H9 (cell line): Measurements from ENCODE around the gene ZNF217. TPM values are rescaled to one million over a fixed set of nuclear protein-coding genes. Genes with fewer than 3 reads are reported as not detected.

ENCODE experiments used
- DNase-seq: peaks from one replicate; pipeline ENCODE4 v3.0.0-alpha.2; 2017
- H2AFZ ChIP-seq: one replicate; pipeline ENCODE4 v1.6.1; 2013; ENCODE audit warnings: mild to moderate bottlenecking, low read length, control low read depth, moderate library complexity
- H2AK5ac ChIP-seq: 2 replicates; pipeline ENCODE4 v1.6.1; 2013; ENCODE audit warnings: low read length, control low read depth, mixed read lengths; ENCODE audit not compliant: insufficient read length
- H2BK120ac ChIP-seq: one replicate; pipeline ENCODE4 v1.6.1; 2013; ENCODE audit warnings: low read depth, mild to moderate bottlenecking, low read length, control low read depth, inconsistent platforms; ENCODE audit not compliant: poor library complexity, severe bottlenecking
- H2BK12ac ChIP-seq: 2 replicates; pipeline ENCODE4 v1.6.1; 2013; ENCODE audit warnings: low read length, control low read depth, mixed read lengths, low read depth; ENCODE audit not compliant: insufficient read length
- H2BK15ac ChIP-seq: 2 replicates; pipeline ENCODE4 v1.6.1; 2013; ENCODE audit warnings: low read depth, low read length, control low read depth
- H2BK20ac ChIP-seq: one replicate; pipeline ENCODE4 v1.6.1; 2013; ENCODE audit warnings: low read depth, mild to moderate bottlenecking, low read length, control low read depth, inconsistent platforms; ENCODE audit not compliant: poor library complexity, severe bottlenecking
- H2BK5ac ChIP-seq: 2 replicates; pipeline ENCODE4 v1.6.1; 2013; ENCODE audit warnings: low read length, control low read depth, mixed read lengths; ENCODE audit not compliant: insufficient read length
- H3K14ac ChIP-seq: 2 replicates; pipeline ENCODE4 v1.6.1; 2013; ENCODE audit warnings: low read length, control low read depth; ENCODE audit not compliant: insufficient read depth
- H3K18ac ChIP-seq: 2 replicates; pipeline ENCODE4 v1.6.1; 2013; ENCODE audit warnings: low read depth, mild to moderate bottlenecking, mixed read lengths, low read length, control low read depth; ENCODE audit not compliant: insufficient read length
- H3K23ac ChIP-seq: 2 replicates; pipeline ENCODE4 v1.6.1; 2013; ENCODE audit warnings: low read length, control low read depth, mixed read lengths, low read depth; ENCODE audit not compliant: insufficient read length
- H3K23me2 ChIP-seq: 2 replicates; pipeline ENCODE4 v1.6.1; 2013; ENCODE audit warnings: low read depth, mild to moderate bottlenecking, mixed read lengths, low read length, control low read depth; ENCODE audit not compliant: insufficient read length, poor library complexity, severe bottlenecking
- H3K27ac ChIP-seq: 2 replicates; pipeline ENCODE4 v1.5.1; 2013; ENCODE audit warnings: low read length, control low read depth, mixed read lengths, low read depth; ENCODE audit not compliant: insufficient read length
- H3K27me3 ChIP-seq: 2 replicates; pipeline ENCODE4 v1.6.1; 2013; ENCODE audit warnings: low read length, control low read depth, inconsistent platforms; ENCODE audit not compliant: insufficient read depth
- H3K4ac ChIP-seq: 2 replicates; pipeline ENCODE4 v1.6.1; 2013; ENCODE audit warnings: low read depth, mild to moderate bottlenecking, control low read depth, inconsistent platforms, low read length, moderate library complexity
- H3K4me1 ChIP-seq: 2 replicates; pipeline ENCODE4 v1.6.1; 2013; ENCODE audit warnings: low read length, control low read depth, inconsistent platforms; ENCODE audit not compliant: insufficient read depth
- H3K4me2 ChIP-seq: 2 replicates; pipeline ENCODE4 v1.6.1; 2013; ENCODE audit warnings: low read length, control low read depth, mixed read lengths; ENCODE audit not compliant: insufficient read length, insufficient read depth
- H3K56ac ChIP-seq: 2 replicates; pipeline ENCODE4 v1.6.1; 2013; ENCODE audit warnings: low read depth, mild to moderate bottlenecking, mixed read lengths, low read length, control low read depth; ENCODE audit not compliant: insufficient read length
- H3K79me1 ChIP-seq: 2 replicates; pipeline ENCODE4 v1.6.1; 2013; ENCODE audit warnings: low read depth, mild to moderate bottlenecking, moderate library complexity, low read length, control low read depth, inconsistent platforms; ENCODE audit not compliant: insufficient read depth, poor library complexity, severe bottlenecking
- H3K79me2 ChIP-seq: 2 replicates; pipeline ENCODE4 v1.6.1; 2013; ENCODE audit warnings: low read length, control low read depth, inconsistent platforms; ENCODE audit not compliant: insufficient read depth
- H3K9ac ChIP-seq: 2 replicates; pipeline ENCODE4 v1.6.1; 2013; ENCODE audit warnings: low read length, control low read depth, mixed read lengths; ENCODE audit not compliant: insufficient read length; ENCODE audit errors: extremely low read depth
- H3K9me3 ChIP-seq: one replicate; pipeline ENCODE4 v1.6.1; 2013; ENCODE audit warnings: low read depth, low read length, inconsistent platforms; ENCODE audit not compliant: control insufficient read depth
- H3T11ph ChIP-seq: one replicate; pipeline ENCODE4 v1.6.1; 2013; ENCODE audit warnings: mild to moderate bottlenecking, low read length, control low read depth, inconsistent platforms
- H4K20me1 ChIP-seq: one replicate; pipeline ENCODE4 v1.6.1; 2013; ENCODE audit not compliant: control insufficient read depth, insufficient read length, insufficient read depth
- H4K5ac ChIP-seq: 2 replicates; pipeline ENCODE4 v1.6.1; 2013; ENCODE audit warnings: low read depth, mild to moderate bottlenecking, mixed read lengths, low read length, control low read depth; ENCODE audit not compliant: insufficient read length
- H4K8ac ChIP-seq: replicated peaks from 2 replicates; pipeline ENCODE4 v1.6.1; 2013; ENCODE audit warnings: low read length, control low read depth, mixed read lengths, low read depth; ENCODE audit not compliant: insufficient read length
- H4K91ac ChIP-seq: 2 replicates; pipeline ENCODE4 v1.6.1; 2013; ENCODE audit warnings: low read depth, mild to moderate bottlenecking, moderate library complexity, mixed read lengths, low read length, control low read depth; ENCODE audit not compliant: insufficient read length
- H3K27ac Mint-ChIP-seq, 3 experiments: 2 replicates in 2 of 3; 3 replicates in 1 of 3; pipeline ENCODE4 v1.8.0; 2020 to 2021; ENCODE audit warnings: mixed read lengths in 3 of 3, mild to moderate bottlenecking in 1 of 3, moderate library complexity in 1 of 3
- H3K27me3 Mint-ChIP-seq: 2 replicates; pipeline ENCODE4 v1.8.0; 2021; ENCODE audit warnings: low read depth, mild to moderate bottlenecking, moderate library complexity, mixed read lengths
- H3K36me3 Mint-ChIP-seq, 3 experiments: 2 replicates in 2 of 3; 3 replicates in 1 of 3; pipeline ENCODE4 v1.8.0; 2020 to 2021; ENCODE audit warnings: low read depth in 3 of 3, mixed read lengths in 3 of 3; ENCODE audit not compliant: insufficient read depth in 1 of 3
- H3K4me1 Mint-ChIP-seq, 2 experiments: 2 replicates each; pipeline ENCODE4 v1.8.0; 2020; ENCODE audit warnings: mixed read lengths in 2 of 2
- H3K4me3 Mint-ChIP-seq, 2 experiments: 2 replicates in 1 of 2; 3 replicates in 1 of 2; pipeline ENCODE4 v1.8.0; 2020 to 2021; ENCODE audit warnings: mild to moderate bottlenecking in 2 of 2, mixed read lengths in 2 of 2, moderate library complexity in 1 of 2
- H3K9me3 Mint-ChIP-seq, 2 experiments: 2 replicates in 1 of 2; 3 replicates in 1 of 2; pipeline ENCODE4 v1.8.0; 2020; ENCODE audit warnings: mild to moderate bottlenecking in 2 of 2, mixed read lengths in 2 of 2, moderate library complexity in 1 of 2
- CTCF ChIP-seq: fragments of 200-600 bp; sonication (generic); conservative IDR thresholded peaks from 3 replicates; pipeline ENCODE4 v1.8.0; 2021; ENCODE audit warnings: antibody characterized with exemption, mild to moderate bottlenecking
- WGBS: extraction: QIAGEN DNeasy Blood & Tissue Kit; methylation state at CpG from one replicate; pipeline ENCODE4 v1.1.7; 2013; ENCODE audit warnings: missing lambda C conversion rate, low lambda C conversion rate, mixed read lengths; ENCODE audit not compliant: insufficient read length; ENCODE audit errors: extremely low coverage; 5-methylcytosine and 5-hydroxymethylcytosine counted together
- total RNA-seq: library from RNA; stranded (reverse); gene quantifications from 2 replicates; pipeline ENCODE4 v1.2.1, GENCODE V29; 2021

The ZNF217 gene
- total RNA-seq, 1 experiment from 2014 or later = 82.8 TPM

- H4K5ac ChIP-seq = no peak overlapping the region
- H3K27me3 ChIP-seq = no peaks in the 10 kb centered on the region
- no peak for DNase-seq
- no peak overlapping the region for H3T11ph ChIP-seq
- no peaks in the 10 kb centered on the region for H3K23me2 ChIP-seq
- no peak overlapping the region for H4K91ac ChIP-seq
- H4K8ac ChIP-seq = no peak overlapping the region
- H3K4ac ChIP-seq = no peak overlapping the region
- H3K9ac ChIP-seq = no peak overlapping the region
- Mint-ChIP-seq H3K27ac (peak overlapping the region in 1 of 3 experiments; percentile 18; a peak in 1 of 7 replicates), H3K4me3 (no peak overlapping the region), H3K9me3 (no peaks in the 10 kb centered on the region), H3K36me3 (no peaks in the 10 kb centered on the region), H3K27me3 (no peaks in the 10 kb centered on the region), H3K4me1 (peaks cover 4 to 7% of the 10 kb centered on the region in 2 experiments)
- no peak overlapping the region for H2BK5ac ChIP-seq
- H3K4me1 ChIP-seq = no peaks in the 10 kb centered on the region
- H2BK120ac ChIP-seq = no peak overlapping the region
- H3K56ac ChIP-seq = no peak overlapping the region
- no peak overlapping the region for H3K27ac ChIP-seq
- no peak overlapping the region for H2AK5ac ChIP-seq
- H3K79me1 ChIP-seq = no peaks in the 10 kb centered on the region
- H3K23ac ChIP-seq = no peak overlapping the region
- H2BK20ac ChIP-seq = no peak overlapping the region
- no peak overlapping the region for H3K18ac ChIP-seq
- no peak overlapping the region for H3K14ac ChIP-seq
- H4K20me1 ChIP-seq = no peaks in the 10 kb centered on the region
- no peak overlapping the region for H2BK15ac ChIP-seq
- no peak overlapping the region for H3K4me2 ChIP-seq
- no peaks in the 10 kb centered on the region for H3K79me2 ChIP-seq
- no CpG with 5 or more reads among the region's 11 CpGs for WGBS
- no peak overlapping the region for H2AFZ ChIP-seq
- TF ChIP-seq CTCF = no peak
- no peak overlapping the region for H2BK12ac ChIP-seq
- H3K9me3 ChIP-seq = no peaks in the 10 kb centered on the region
These were observed 43.1 kb downstream of the ZNF217 start for GRCh38 chr20:53550280-53551187.
